ENCODE measurements around the gene AMMECR1L.
"Not testable (repeated sequence)": the region's sequence is repeated elsewhere in the genome, so short reads cannot be mapped to it uniquely, and the experiment has no call there.

DNA sequence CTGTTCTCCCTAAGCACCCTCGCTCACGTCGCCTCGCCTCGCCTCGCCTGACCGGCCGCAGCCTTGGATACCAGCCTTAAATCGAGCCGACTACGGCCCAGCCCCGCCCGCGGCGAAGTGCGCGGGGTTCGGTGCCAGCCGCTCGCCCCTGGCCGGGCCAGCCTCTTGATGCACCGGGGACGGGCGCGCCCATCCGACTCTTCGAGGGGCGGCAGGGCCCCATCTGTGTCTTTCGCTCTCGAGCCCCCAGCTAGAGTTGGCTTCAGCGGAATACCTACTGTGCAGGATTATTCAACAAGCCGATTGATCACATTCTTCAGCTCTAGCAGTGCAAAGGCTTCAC, 808 bp upstream of the AMMECR1L start:
- TF ChIP-seq TARDBP (IDR thresholded peaks at IDR 0.05; ENCODE audit: borderline replicate concordance); CTCF (IDR thresholded peaks at IDR 0.05 in 2 of 3, conservative IDR thresholded peaks at IDR 0.05 in 1 of 3; ENCODE audit: control insufficient read depth in 2 of 3, extremely low read depth in 1 of 3, insufficient read depth in 1 of 3, low read depth in 3 of 3, low read length in 3 of 3); PAX5 (IDR thresholded peaks at IDR 0.05; ENCODE audit: borderline replicate concordance, low read depth, low read length); CREB1 (IDR thresholded peaks at IDR 0.05; ENCODE audit: low read depth); IRF4 (IDR thresholded peaks at IDR 0.05; ENCODE audit: low read depth, low read length); TAF1 (IDR thresholded peaks at IDR 0.05; ENCODE audit: borderline replicate concordance, low read depth, low read length); TCF12 (IDR thresholded peaks at IDR 0.05; ENCODE audit: low read depth, low read length): not testable (repeated sequence)
- TF ChIP-seq, protein P1, sequence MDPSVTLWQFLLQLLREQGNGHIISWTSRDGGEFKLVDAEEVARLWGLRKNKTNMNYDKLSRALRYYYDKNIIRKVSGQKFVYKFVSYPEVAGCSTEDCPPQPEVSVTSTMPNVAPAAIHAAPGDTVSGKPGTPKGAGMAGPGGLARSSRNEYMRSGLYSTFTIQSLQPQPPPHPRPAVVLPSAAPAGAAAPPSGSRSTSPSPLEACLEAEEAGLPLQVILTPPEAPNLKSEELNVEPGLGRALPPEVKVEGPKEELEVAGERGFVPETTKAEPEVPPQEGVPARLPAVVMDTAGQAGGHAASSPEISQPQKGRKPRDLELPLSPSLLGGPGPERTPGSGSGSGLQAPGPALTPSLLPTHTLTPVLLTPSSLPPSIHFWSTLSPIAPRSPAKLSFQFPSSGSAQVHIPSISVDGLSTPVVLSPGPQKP (IDR thresholded peaks at IDR 0.05; ENCODE audit: low read depth, low read length) = not testable (repeated sequence)
